Measurements from ENCODE around the gene ZBTB45.
A peak's percentile ranks its signal among the peaks of the same experiment; 100 is the strongest.

Gene ZBTB45

DNA sequence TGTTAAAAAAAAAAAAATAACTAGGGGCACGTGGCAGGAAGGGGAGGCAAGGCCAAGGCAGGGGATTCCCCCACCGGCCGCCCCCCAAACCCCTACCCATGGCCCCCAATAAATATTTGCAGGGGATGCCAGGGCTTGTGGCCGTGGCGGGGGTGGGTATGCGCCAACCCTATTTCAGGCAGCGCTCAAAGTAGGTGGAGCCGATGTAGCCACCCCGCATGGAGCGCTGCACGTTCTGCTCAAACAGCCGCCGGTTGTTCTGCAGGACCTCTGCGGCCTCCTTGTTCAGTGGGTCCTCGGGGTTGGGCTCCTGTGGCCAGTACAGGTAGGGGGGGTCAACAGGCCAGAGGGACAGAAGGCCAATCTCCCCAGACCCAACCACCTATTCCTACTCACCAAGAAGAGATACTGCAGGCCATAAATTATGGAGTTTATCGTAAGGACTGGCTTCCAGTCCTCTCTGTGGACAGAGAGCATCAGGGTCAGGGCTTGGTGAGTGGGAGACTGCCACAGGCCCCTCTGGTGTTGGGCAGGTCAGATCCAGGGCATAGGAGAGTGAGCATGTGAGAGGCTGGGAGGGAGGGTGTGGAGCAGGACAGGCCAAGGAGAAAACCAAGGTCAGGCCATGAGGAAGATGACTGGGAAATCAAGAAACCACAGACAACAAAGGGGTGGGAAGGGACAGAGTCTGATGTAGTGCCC is 36.5 kb upstream of the ZBTB45 start:
- DNase-seq, result no peak
- in situ Hi-C loops (cut with HindIII; ENCODE audit: low pct_ligation_motif_present, low pct_unique_long_range_greater_than_20kb, low sequenced_read_pairs), result no loop called here

- no peak for DNase-seq
- in situ Hi-C loops (cut with HindIII; ENCODE audit: low pct_ligation_motif_present, low pct_unique_long_range_greater_than_20kb, low sequenced_read_pairs), result no loop called here
Measured at GRCh38 chr19:58555369-58555885, 35.8 kb upstream of the ZBTB45 start.

- peak; percentile 93 for DNase-seq
Measured at GRCh38 chr19:58554494-58555368, 35.1 kb upstream of the ZBTB45 start, which contains the start of gene CHMP2A. CHMP2A (minus strand) TSS chr19:58555105; CDS start chr19:58554212, 893 bp downstream.

DNA sequence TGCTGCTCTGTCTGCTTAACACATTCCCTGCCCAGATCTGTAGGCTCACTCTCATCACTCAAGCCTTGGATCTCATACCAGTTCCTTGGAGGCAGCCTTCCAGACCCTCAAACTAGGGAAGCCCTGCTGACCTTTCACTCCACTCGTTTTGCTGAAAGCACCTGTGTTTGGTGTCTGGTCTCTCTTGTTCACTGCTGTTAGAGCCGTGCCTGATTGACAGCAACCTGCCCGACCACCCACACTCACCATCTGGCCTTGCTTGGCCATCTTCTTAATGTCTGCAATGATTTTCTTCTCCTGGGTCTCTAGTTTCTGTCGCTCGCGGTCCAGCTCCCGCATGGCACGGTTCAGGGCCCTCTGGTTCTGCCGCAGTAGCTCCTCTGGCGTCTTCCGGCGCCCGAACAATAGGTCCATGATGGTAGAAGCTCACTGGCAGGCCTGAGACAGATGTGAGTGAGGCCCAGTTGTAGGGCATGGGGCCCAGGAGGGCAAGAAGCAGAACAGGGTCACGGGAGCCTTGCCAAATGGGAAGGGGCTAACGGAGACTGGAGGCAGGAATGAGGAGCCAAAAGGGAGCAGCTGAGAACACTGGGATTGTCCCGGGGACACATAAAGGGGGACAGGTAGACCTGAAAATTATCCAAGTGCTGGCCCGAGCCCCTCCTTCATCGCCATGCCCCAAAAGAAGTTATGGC is 34.3 kb upstream of the ZBTB45 start:
- DNase-seq, result no peak
- in situ Hi-C loops (cut with HindIII; ENCODE audit: low pct_ligation_motif_present, low pct_unique_long_range_greater_than_20kb, low sequenced_read_pairs), result no loop called here

More at GRCh38 chr19:58554494-58555368, 35.1 kb upstream of the ZBTB45 start, which contains the start of gene CHMP2A:
- in situ Hi-C loops (cut with HindIII; ENCODE audit: low pct_ligation_motif_present, low pct_unique_long_range_greater_than_20kb, low sequenced_read_pairs), result no loop called here

- in situ Hi-C loops (cut with HindIII; ENCODE audit: low pct_ligation_motif_present, low pct_unique_long_range_greater_than_20kb, low sequenced_read_pairs), result no loop called here
- DNase-seq, result no peak
Measured at GRCh38 chr19:58552655-58553054, 33.0 kb upstream of the ZBTB45 start.

DNA sequence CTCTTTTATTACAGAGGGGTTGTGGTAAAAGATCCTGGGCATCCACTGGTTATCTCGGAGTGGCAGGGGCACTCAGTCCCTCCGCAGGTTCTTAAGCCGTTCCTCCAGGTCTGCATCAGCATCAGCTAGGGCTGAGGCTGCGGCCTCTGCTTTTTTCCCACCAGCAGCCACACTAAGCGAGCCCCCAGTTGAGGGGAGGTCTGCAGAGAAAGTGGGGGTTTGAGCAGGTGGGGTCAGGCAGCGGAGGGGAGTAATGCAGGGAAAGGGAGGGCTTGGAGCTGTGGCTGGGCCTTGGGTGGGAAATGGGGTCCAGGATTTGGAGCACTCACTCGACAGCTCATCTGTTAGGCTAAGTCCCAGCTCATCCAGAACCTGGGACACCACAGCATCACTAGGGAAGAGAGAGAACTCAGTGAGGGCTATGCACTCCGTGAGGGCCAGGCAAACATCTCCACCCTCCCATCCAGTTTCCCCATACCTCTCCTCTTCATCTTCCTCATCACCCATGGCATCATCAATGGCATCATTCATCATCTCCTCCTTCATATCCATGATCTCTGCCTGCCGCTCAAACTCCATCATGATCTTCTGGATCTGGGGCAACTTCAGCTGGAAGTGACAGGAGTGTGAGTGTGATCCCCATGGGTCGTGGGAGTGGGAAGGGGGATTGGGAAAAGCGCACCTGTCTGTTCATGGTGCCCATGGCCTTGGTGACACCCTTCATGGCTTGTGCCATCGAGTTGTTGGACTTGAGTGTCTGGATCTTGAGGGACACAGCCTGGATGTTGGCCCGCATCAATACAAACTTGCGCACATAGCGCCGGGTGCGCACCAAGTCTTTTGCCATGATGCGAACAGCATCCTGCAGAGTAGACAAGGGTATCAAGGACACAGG is 32.2 kb upstream of the ZBTB45 start:
- in situ Hi-C loops (cut with HindIII; ENCODE audit: low pct_ligation_motif_present, low pct_unique_long_range_greater_than_20kb, low sequenced_read_pairs), result no loop called here
- DNase-seq, result no peak

DNA sequence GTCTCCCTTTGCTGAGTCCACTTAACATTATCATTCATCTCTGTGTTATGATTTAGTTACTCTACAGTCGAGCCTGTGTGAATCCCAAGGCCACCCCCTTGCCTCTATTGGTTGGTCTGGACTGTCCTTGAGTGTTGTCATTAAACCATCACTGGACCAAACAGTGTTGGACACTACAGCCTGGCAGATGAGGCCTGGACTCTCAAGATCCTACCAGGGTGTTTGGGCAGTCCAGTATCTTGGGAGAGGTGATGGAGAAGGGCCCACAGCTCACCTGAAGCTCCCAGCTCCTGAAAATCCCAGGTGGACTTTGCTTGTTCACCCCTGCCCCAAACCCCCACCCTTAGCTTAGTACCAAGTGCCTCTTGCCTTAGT is 31.5 kb upstream of the ZBTB45 start:
- DNase-seq, result no peak
- in situ Hi-C loops (cut with HindIII; ENCODE audit: low pct_ligation_motif_present, low pct_unique_long_range_greater_than_20kb, low sequenced_read_pairs), result no loop called here

GRCh38 chr19:58550362-58551122 is 30.9 kb upstream of the ZBTB45 start:
- no peak for DNase-seq
- in situ Hi-C loops (cut with HindIII; ENCODE audit: low pct_ligation_motif_present, low pct_unique_long_range_greater_than_20kb, low sequenced_read_pairs), result no loop called here

GRCh38 chr19:58549664-58550361 is 30.2 kb upstream of the ZBTB45 start:
- no peak for DNase-seq
- in situ Hi-C loops (cut with HindIII; ENCODE audit: low pct_ligation_motif_present, low pct_unique_long_range_greater_than_20kb, low sequenced_read_pairs), result no loop called here

DNA sequence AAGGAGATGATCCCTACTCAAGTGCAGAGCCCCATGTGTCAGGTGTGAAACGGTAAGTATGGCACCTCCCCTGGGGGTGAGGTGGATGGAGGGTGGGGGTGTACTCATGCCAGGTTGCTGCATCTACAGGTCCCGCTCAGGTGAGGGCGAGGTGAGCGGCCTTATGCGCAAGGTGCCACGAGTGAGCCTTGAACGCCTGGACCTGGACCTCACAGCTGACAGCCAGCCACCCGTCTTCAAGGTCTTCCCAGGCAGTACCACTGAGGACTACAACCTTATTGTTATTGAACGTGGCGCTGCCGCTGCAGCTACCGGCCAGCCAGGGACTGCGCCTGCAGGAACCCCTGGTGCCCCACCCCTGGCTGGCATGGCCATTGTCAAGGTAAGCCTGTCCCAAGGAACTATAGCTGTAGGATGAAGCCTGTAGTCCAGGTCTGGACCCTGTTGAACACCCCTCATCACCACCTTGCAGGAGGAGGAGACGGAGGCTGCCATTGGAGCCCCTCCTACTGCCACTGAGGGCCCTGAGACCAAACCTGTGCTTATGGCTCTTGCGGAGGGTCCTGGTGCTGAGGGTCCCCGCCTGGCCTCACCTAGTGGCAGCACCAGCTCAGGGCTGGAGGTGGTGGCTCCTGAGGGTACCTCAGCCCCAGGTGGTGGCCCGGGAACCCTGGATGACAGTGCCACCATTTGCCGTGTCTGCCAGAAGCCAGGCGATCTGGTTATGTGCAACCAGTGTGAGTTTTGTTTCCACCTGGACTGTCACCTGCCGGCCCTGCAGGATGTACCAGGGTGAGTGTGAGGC is 29.5 kb upstream of the ZBTB45 start:
- no peak for DNase-seq
- in situ Hi-C loops (cut with HindIII; ENCODE audit: low pct_ligation_motif_present, low pct_unique_long_range_greater_than_20kb, low sequenced_read_pairs), result no loop called here

- in situ Hi-C loops (cut with HindIII; ENCODE audit: low pct_ligation_motif_present, low pct_unique_long_range_greater_than_20kb, low sequenced_read_pairs), result no loop called here
- no peak for DNase-seq
Measured at GRCh38 chr19:58547323-58548312, 28.0 kb upstream of the ZBTB45 start.

- DNase-seq, result no peak
- in situ Hi-C loops (cut with HindIII; ENCODE audit: low pct_ligation_motif_present, low pct_unique_long_range_greater_than_20kb, low sequenced_read_pairs), result no loop called here
Measured at GRCh38 chr19:58546019-58546530, 26.5 kb upstream of the ZBTB45 start.

GRCh38 chr19:58545286-58546018 is 25.8 kb upstream of the ZBTB45 start:
- DNase-seq, result no peak
- in situ Hi-C loops (cut with HindIII; ENCODE audit: low pct_ligation_motif_present, low pct_unique_long_range_greater_than_20kb, low sequenced_read_pairs), result no loop called here

GRCh38 chr19:58544591-58545285 is 25.1 kb upstream of the ZBTB45 start:
- peak; percentile 52 for DNase-seq
- in situ Hi-C loops (cut with HindIII; ENCODE audit: low pct_ligation_motif_present, low pct_unique_long_range_greater_than_20kb, low sequenced_read_pairs), result no loop called here

Data from ACHN (cell line).